Endodermal cell (in vitro differentiated cells): ENCODE measurements around the gene MOCS2. TPM values are rescaled to one million over a fixed set of nuclear protein-coding genes. Genes with fewer than 3 reads are reported as not detected.

Experiments
- DNase-seq: peaks from one replicate; pipeline ENCODE4 v3.0.0-alpha.2; 2017
- H3K27ac ChIP-seq: 2 replicates; pipeline ENCODE4 v1.5.1; 2013; ENCODE audit warnings: mild to moderate bottlenecking, low read depth, low read length, moderate library complexity
- H3K27me3 ChIP-seq: 2 replicates; pipeline ENCODE4 v1.6.1; 2013; ENCODE audit warnings: mild to moderate bottlenecking, low read length, moderate library complexity; ENCODE audit not compliant: insufficient read depth, control insufficient read depth, poor library complexity, severe bottlenecking
- H3K36me3 ChIP-seq: 2 replicates; pipeline ENCODE4 v1.7.0; 2013; ENCODE audit warnings: mild to moderate bottlenecking, low read length, moderate library complexity; ENCODE audit not compliant: control insufficient read depth, insufficient read depth
- H3K4me1 ChIP-seq: one replicate; pipeline ENCODE4 v1.7.0; 2013; ENCODE audit warnings: low read length; ENCODE audit not compliant: control insufficient read depth, insufficient read depth
- H3K4me3 ChIP-seq: 2 replicates; pipeline ENCODE4 v1.5.1; 2013; ENCODE audit warnings: mild to moderate bottlenecking, low read length, moderate library complexity
- H3K9ac ChIP-seq: 2 replicates; pipeline ENCODE4 v1.6.1; 2013; ENCODE audit warnings: mild to moderate bottlenecking, low read length, moderate library complexity; ENCODE audit not compliant: poor library complexity, severe bottlenecking; ENCODE audit errors: extremely low read depth
- H3K9me3 ChIP-seq: 2 replicates; pipeline ENCODE4 v1.6.1; 2013; ENCODE audit warnings: mild to moderate bottlenecking, low read length, moderate library complexity; ENCODE audit not compliant: control insufficient read depth
- H3K27ac Mint-ChIP-seq: 2 replicates; pipeline ENCODE4 v1.8.0; 2020; ENCODE audit warnings: mixed read lengths
- H3K27me3 Mint-ChIP-seq: 2 replicates; pipeline ENCODE4 v1.8.0; 2021; ENCODE audit warnings: mild to moderate bottlenecking, mixed read lengths; ENCODE audit not compliant: insufficient read depth
- H3K36me3 Mint-ChIP-seq: 2 replicates; pipeline ENCODE4 v1.8.0; 2020; ENCODE audit warnings: low read depth, mixed read lengths
- H3K4me1 Mint-ChIP-seq: 2 replicates; pipeline ENCODE4 v1.8.0; 2020; ENCODE audit warnings: mixed read lengths
- H3K4me3 Mint-ChIP-seq: 2 replicates; pipeline ENCODE4 v1.8.0; 2020; ENCODE audit warnings: mild to moderate bottlenecking, moderate library complexity, mixed read lengths
- H3K9me3 Mint-ChIP-seq: 2 replicates; pipeline ENCODE4 v1.8.0; 2020; ENCODE audit warnings: mild to moderate bottlenecking, mixed read lengths
- WGBS, 2 experiments: methylation state at CpG; one replicate each; pipeline versions ENCODE4 v1.1.5 to v1.1.7; 2013; ENCODE audit warnings: missing lambda C conversion rate in 2 of 2, mixed read lengths in 1 of 2; ENCODE audit not compliant: insufficient coverage in 1 of 2, insufficient read length in 1 of 2; 5-methylcytosine and 5-hydroxymethylcytosine counted together
- long read RNA-seq, 4 experiments: library from polyadenylated mRNA in 2 of 4; library from RNA in 1 of 4; library from capped mRNA in 1 of 4; stranded (forward) in 3 of 4; unstranded in 1 of 4; transcript quantifications; one replicate each; pipeline ENCODE4 v2.0.0, GENCODE V29; 2020 to 2021; ENCODE audit warnings: inconsistent platforms in 1 of 4
- polyA plus RNA-seq, 2 experiments: library from polyadenylated mRNA; stranded (reverse); fragments of 50-300 nt; gene quantifications; one replicate each; pipeline ENCODE4 v1.2.3, GENCODE V29; 2013
- total RNA-seq, 2 donors: library from RNA; stranded (reverse); fragmentation: NEBNext Ultra II Directional in 1 of 2; extraction: Animal tissue kit (Norgen Biotek cat#: 25700) in 1 of 2; gene quantifications; 2 replicates in 1 of 2; 3 replicates in 1 of 2; pipeline ENCODE4 v1.2.1, GENCODE V29; 2021
- TF ChIP-seq, protein P1 (sequence below): fragments of 200-600 bp; sonication (generic); conservative IDR thresholded peaks from 2 replicates; pipeline ENCODE4 v1.5.0; 2021; ENCODE audit warnings: antibody characterized with exemption, mild to moderate bottlenecking

MOCS2 gene, protein sequence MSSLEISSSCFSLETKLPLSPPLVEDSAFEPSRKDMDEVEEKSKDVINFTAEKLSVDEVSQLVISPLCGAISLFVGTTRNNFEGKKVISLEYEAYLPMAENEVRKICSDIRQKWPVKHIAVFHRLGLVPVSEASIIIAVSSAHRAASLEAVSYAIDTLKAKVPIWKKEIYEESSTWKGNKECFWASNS
- 10 to 100 TPM; 18.8 to 28.5 TPM for total RNA-seq
- polyA plus RNA-seq (2013, experiment 1 of 2): 29.2 TPM
- 27.4 TPM for polyA plus RNA-seq (2013, experiment 2 of 2)
- long read RNA-seq, experiment 1, transcript MOCS2-203 (7 exons, 1,337 nt): major isoform, 10 of 17 reads
- long read RNA-seq, experiment 1, partial matches to known transcripts: 5 of 17 reads
- long read RNA-seq, experiment 1, other reads (novel, unspliced or antisense): 2 of 17 reads
- long read RNA-seq, experiment 2, transcript MOCS2-203 (7 exons, 1,337 nt): major isoform, 41 of 43 reads
- long read RNA-seq, experiment 2, partial matches to known transcripts: 2 of 43 reads
- long read RNA-seq, experiment 2, other reads (novel, unspliced or antisense): 0 of 43 reads
- long read RNA-seq, experiment 3, transcript MOCS2-203 (7 exons, 1,337 nt): major isoform, 49 of 59 reads
- long read RNA-seq, experiment 3, transcript MOCS2-202 (7 exons, 1,785 nt): minor isoform, 5 of 59 reads
- long read RNA-seq, experiment 3, partial matches to known transcripts: 4 of 59 reads
- long read RNA-seq, experiment 3, other reads (novel, unspliced or antisense): 1 of 59 reads
- long read RNA-seq, experiment 4, transcript MOCS2-203 (7 exons, 1,337 nt): major isoform, 122 of 127 reads
- long read RNA-seq, experiment 4, partial matches to known transcripts: 1 of 127 reads
- long read RNA-seq, experiment 4, other reads (novel, unspliced or antisense): 2 of 127 reads

DNA sequence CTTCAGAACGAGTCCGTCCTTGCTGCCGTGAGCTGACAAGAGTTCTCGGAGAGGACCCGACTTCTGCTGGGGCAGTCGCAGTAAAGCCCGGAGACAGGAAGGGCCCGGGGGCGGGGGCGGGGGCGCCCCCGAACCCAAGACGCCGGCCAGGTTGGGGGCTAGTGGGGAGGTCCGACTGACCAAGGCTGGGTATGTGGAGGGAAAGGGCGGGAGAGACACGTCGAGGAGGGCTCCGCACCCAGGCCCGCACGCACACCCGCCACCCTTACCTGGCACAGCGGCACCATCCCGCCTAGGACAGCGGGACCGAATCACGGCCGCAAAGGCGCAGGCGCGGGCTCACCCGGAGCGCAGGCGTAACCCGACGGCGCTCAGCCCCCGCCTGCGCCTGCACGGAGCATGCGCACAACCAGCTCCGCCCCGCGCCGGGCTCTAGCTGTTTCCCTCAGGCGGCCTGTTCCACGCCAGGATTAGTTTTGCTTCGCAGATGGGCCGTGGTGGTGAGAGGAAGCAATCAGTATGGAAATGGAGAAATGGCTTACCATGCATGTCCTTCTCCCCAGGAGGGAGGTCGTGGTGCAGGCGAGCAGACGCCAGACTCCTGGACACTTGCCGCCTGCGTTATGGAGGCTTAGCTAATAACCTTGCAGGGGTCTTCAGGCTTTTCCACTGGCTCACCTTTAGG, at the start of gene MOCS2:
Gene MOCS2 (minus strand): TSS at position 315 of the 685 bp plus-strand sequence. CDS start 2,583 bp downstream, outside the sequence.
- peak within 1 kb of the TSS; percentile 44 for H3K9ac ChIP-seq
- peak within 1 kb of the TSS; percentile 82 for H3K4me3 ChIP-seq
- Mint-ChIP-seq H3K27ac (peak within 1 kb of the TSS; percentile 91), H3K4me1 (peaks cover 7% of the 10 kb centered on the region), H3K27me3 (peaks cover 3% of the 10 kb centered on the region), H3K9me3 (no peaks in the 10 kb centered on the region), H3K4me3 (peak within 1 kb of the TSS; percentile 79), H3K36me3 (peaks cover 9% of the 10 kb centered on the region)
- H3K4me1 ChIP-seq: peaks cover 3% of the 10 kb centered on the region
- TF ChIP-seq, protein P1, sequence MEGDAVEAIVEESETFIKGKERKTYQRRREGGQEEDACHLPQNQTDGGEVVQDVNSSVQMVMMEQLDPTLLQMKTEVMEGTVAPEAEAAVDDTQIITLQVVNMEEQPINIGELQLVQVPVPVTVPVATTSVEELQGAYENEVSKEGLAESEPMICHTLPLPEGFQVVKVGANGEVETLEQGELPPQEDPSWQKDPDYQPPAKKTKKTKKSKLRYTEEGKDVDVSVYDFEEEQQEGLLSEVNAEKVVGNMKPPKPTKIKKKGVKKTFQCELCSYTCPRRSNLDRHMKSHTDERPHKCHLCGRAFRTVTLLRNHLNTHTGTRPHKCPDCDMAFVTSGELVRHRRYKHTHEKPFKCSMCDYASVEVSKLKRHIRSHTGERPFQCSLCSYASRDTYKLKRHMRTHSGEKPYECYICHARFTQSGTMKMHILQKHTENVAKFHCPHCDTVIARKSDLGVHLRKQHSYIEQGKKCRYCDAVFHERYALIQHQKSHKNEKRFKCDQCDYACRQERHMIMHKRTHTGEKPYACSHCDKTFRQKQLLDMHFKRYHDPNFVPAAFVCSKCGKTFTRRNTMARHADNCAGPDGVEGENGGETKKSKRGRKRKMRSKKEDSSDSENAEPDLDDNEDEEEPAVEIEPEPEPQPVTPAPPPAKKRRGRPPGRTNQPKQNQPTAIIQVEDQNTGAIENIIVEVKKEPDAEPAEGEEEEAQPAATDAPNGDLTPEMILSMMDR: no peak
- H3K36me3 ChIP-seq: peaks cover 10% of the 10 kb centered on the region
- no peak within 1 kb of the TSS for H3K27ac ChIP-seq
- peak; percentile 95 for DNase-seq
- H3K9me3 ChIP-seq: no peaks in the 10 kb centered on the region
- no peaks in the 10 kb centered on the region for H3K27me3 ChIP-seq
- 1 to 6% methylated on average over 13 to 54 of the region's 54 CpGs for WGBS, 2 experiments

DNA sequence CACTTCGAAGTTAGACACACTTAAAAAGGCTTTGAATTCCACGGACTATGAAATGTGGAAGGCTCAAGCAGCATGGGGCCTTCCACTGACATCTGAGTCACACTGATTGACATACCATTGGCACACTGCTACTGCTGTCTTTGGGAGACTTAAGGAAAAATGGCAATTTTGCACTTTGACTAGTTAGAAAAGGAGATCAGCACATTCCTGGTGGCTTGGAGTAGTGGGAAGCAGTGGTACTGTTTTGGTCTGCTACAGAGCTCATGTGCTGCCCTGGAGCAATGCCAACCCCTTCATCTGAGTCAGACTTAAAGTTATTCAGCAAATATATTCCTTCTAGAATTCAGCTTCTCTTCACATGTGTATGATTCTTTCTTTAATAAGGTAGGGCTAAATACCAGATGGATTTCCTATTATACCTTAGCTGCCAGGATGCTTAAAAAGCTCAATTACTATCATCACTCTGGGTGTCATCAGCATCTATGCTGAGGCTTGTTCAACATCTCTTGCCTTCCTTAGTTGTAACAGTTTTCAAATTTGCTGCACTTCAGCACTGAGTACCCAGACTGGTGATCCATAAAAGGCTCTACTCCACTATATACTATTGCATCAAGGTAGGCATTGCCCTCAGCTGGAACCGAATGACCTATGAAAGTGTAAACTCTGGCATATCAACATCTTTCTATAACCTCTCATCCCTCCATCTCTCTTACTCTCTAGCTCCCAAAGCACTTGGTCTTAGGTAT, 42.3 kb upstream of the MOCS2 start:
- WGBS, 2 experiments: 83 to 85% methylated on average over 3 of the region's 3 CpGs
- no peaks in the 10 kb centered on the region for H3K27me3 Mint-ChIP-seq
- no peaks in the 10 kb centered on the region for H3K4me1 Mint-ChIP-seq
- TF ChIP-seq, protein P1: no peak
- DNase-seq: no peak
- Histone ChIP-seq H3K4me1 (no peaks in the 10 kb centered on the region), H3K36me3 (no peaks in the 10 kb centered on the region), H3K9ac (no peak overlapping the region), H3K9me3 (no peaks in the 10 kb centered on the region), H3K27ac (no peak overlapping the region), H3K4me3 (no peak overlapping the region), H3K27me3 (no peaks in the 10 kb centered on the region)
- H3K27ac Mint-ChIP-seq: no peak overlapping the region
- H3K4me3 Mint-ChIP-seq: no peak overlapping the region
- H3K9me3 Mint-ChIP-seq: no peaks in the 10 kb centered on the region
- no peaks in the 10 kb centered on the region for H3K36me3 Mint-ChIP-seq
